Spleen (tissue), 11 donors: ENCODE data around the gene GPRC5D. TPM values are rescaled to one million over a fixed set of nuclear protein-coding genes. Genes with fewer than 3 reads are reported as not detected.

Source experiments
- DNase-seq: peaks from one replicate; pipeline ENCODE4 v3.0.0-alpha.2; 2020
- H3K27ac ChIP-seq, 8 donors: fragments of 200-600 bp; sonication (generic) in 7 of 8; 1 replicate in 4 of 8; 2 replicates in 4 of 8; pipeline versions ENCODE4 v1.5.0 to v1.8.0; 2016 to 2021; ENCODE audit warnings: inconsistent platforms in 4 of 8, mild to moderate bottlenecking in 4 of 8, moderate library complexity in 1 of 8
- H3K27me3 ChIP-seq, 7 donors: fragments of 200-600 bp; sonication (generic) in 6 of 7; replicated peaks in 1 of 7; 1 replicate in 4 of 7; 2 replicates in 3 of 7; pipeline versions ENCODE4 v1.5.0 to v1.8.0; 2016 to 2021; ENCODE audit warnings: inconsistent platforms in 3 of 7, mild to moderate bottlenecking in 1 of 7
- H3K36me3 ChIP-seq, 6 donors: fragments of 200-600 bp; sonication (generic) in 5 of 6; 1 replicate in 4 of 6; 2 replicates in 2 of 6; pipeline versions ENCODE4 v1.5.0 to v1.8.0; 2016 to 2021; ENCODE audit warnings: inconsistent platforms in 2 of 6
- H3K4me1 ChIP-seq, 6 donors: fragments of 200-600 bp; sonication (generic) in 5 of 6; 1 replicate in 3 of 6; 2 replicates in 3 of 6; pipeline versions ENCODE4 v1.5.0 to v1.8.0; 2016 to 2021; ENCODE audit warnings: inconsistent platforms in 3 of 6
- H3K4me3 ChIP-seq, 8 donors: fragments of 200-600 bp; sonication (generic) in 7 of 8; 1 replicate in 4 of 8; 2 replicates in 4 of 8; pipeline versions ENCODE4 v1.5.0 to v1.8.0; 2016 to 2021; ENCODE audit warnings: inconsistent platforms in 4 of 8, mild to moderate bottlenecking in 4 of 8, moderate library complexity in 2 of 8
- H3K9me3 ChIP-seq, 8 donors: fragments of 200-600 bp; sonication (generic) in 7 of 8; 1 replicate in 4 of 8; 2 replicates in 4 of 8; pipeline versions ENCODE4 v1.5.0 to v1.8.0; 2016 to 2021; ENCODE audit warnings: inconsistent platforms in 4 of 8
- CTCF ChIP-seq, 11 experiments: fragments of 200-600 bp in 7 of 11; fragments of 450-650 bp in 4 of 11; sonication (generic) in 4 of 11; IDR thresholded peaks in 8 of 11; conservative IDR thresholded peaks in 3 of 11; 1 replicate in 7 of 11; 2 replicates in 4 of 11; pipeline versions ENCODE4 v1.4.0 to v1.8.0; 2016 to 2021; ENCODE audit warnings: antibody characterized with exemption in 11 of 11, inconsistent platforms in 4 of 11, mild to moderate bottlenecking in 1 of 11
- POLR2A ChIP-seq, 3 donors: fragments of 450-650 bp; IDR thresholded peaks; one replicate each; pipeline ENCODE4 v1.5.1; 2017; ENCODE audit warnings: antibody characterized with exemption in 3 of 3, mild to moderate bottlenecking in 1 of 3
- POLR2AphosphoS5 ChIP-seq, 3 donors: sonication (generic); formaldehyde crosslinking; IDR thresholded peaks; one replicate each; pipeline ENCODE4 v1.5.1; 2017; ENCODE audit warnings: antibody characterized with exemption in 3 of 3
- WGBS, 5 donors: extraction: QIAGEN DNeasy Blood & Tissue Kit in 3 of 5; methylation state at CpG; one replicate each; pipeline versions ENCODE4 v1.1.5 to v1.1.7; 2013 to 2018; 5-methylcytosine and 5-hydroxymethylcytosine counted together
- intact Hi-C: fragments of 100-400 bp; cut with DNase I; formaldehyde crosslinking; loops from one replicate; pipeline ENCODE4 v1.15.0; 2023; ENCODE audit warnings: low total_unique reads
- polyA plus RNA-seq, 3 donors: library from polyadenylated mRNA; stranded (reverse); fragments of 200-250 nt; gene quantifications; one replicate each; pipeline ENCODE4 v1.2.1, GENCODE V29; 2013
- total RNA-seq, 7 donors: library from RNA; depleted of rRNA in 3 of 7; stranded (reverse); fragments of >200 nt in 3 of 7; fragmentation: NEBNext Ultra II Directional in 4 of 7; extraction: Animal tissue kit (Norgen Biotek cat#: 25700) in 4 of 7; gene quantifications; one replicate each; pipeline versions ENCODE4 v1.1.0 to v1.2.1, GENCODE V29; 2016 to 2021
- donor health status: healthy with polysubstance abuse.
- donor health status: DM: no; HTN: no; CAD: no; lungs with moderate emphysema.
- donor health status: DM: no; HTN: no; CAD: no.
- donor health status: Bipolar disorder and iron deficiency.
- donor health status: healthy.
- donor health status: DM: no; HTN: no; CAD: no.
- donor health status: DM: yes; HTN: yes; CAD: no.

The GPRC5D gene
- total and polyA plus RNA-seq, 10 donors = 0.23 to 1.4 (median 0.41) TPM; not detected in 5

GRCh38 chr12:12945591-12945990, 6.4 kb downstream of the GPRC5D start:
- Histone ChIP-seq H3K4me3 (no peak overlapping the region), H3K27ac (no peak overlapping the region), H3K36me3 (peaks cover 0 to 20% (median 0%) of the 10 kb centered on the region in 6 donors), H3K9me3 (no peaks in the 10 kb centered on the region), H3K27me3 (no peaks in the 10 kb centered on the region), H3K4me1 (no peaks in the 10 kb centered on the region)
- TF ChIP-seq CTCF (IDR thresholded peaks at IDR 0.05 in 8 of 11, conservative IDR thresholded peaks at IDR 0.05 in 3 of 11) = no peak
- no peak for TF ChIP-seq POLR2A (IDR thresholded peaks at IDR 0.05)
- TF ChIP-seq POLR2AphosphoS5 (IDR thresholded peaks at IDR 0.05) = no peak
- no peak for DNase-seq
- intact Hi-C loops = no loop called here

DNA sequence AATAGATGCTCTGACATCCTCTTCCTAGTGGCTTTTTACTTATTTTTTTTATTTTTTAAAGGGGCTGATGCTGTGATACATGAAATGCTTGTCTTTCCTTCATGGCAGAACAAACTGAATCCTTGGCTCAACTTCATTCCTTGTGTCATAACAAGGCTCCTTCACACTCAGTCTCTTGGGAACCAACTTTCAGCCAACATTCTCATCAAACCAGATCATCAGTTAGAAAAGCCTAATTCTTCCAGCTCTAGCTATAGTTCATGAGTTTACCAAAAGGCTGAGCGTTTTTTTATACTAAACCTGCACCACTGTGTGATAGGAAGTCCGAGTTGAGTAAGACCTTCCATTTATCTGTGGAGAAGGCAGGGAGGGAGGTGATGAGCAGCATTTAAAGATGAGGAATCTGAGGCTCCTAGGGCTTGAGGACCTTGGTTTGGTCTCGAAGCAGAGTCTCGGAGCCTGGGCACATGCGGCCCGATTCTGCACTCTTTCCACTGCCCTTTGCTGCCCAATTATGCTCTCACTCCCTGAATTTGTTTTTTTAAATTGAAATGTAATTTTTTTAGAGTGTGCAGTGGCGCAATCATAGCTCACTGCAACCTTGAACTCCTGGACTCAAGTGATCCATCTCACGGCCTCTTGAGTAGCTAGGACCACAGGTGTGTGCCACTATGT, 8.2 kb downstream of the GPRC5D start:
- intact Hi-C loops = no loop called here

GRCh38 chr12:12941450-12942350, 10.3 kb downstream of the GPRC5D start:
- DNase-seq = no peak
- H3K27ac ChIP-seq = no peak overlapping the region
- peaks cover 0 to 8% (median 0%) of the 10 kb centered on the region in 6 donors for H3K36me3 ChIP-seq
- H3K9me3 ChIP-seq = no peaks in the 10 kb centered on the region
- intact Hi-C loops = no loop called here
- H3K4me1 ChIP-seq = peaks cover 0 to 8% (median 0%) of the 10 kb centered on the region in 6 donors
- no peak overlapping the region for H3K4me3 ChIP-seq
- TF ChIP-seq POLR2A (IDR thresholded peaks at IDR 0.05) (no peak), POLR2AphosphoS5 (IDR thresholded peaks at IDR 0.05) (no peak), CTCF (IDR thresholded peaks at IDR 0.05 in 8 of 11, conservative IDR thresholded peaks at IDR 0.05 in 3 of 11) (no peak)
- H3K27me3 ChIP-seq = peaks cover 0 to 4% (median 0%) of the 10 kb centered on the region in 7 donors
- 91 to 96% (median 94%) methylated on average over 10 of the region's 10 CpGs for WGBS, 5 donors

More for the DNA sequence above, 8.2 kb downstream of the GPRC5D start:
- H3K9me3 ChIP-seq = no peaks in the 10 kb centered on the region
- H3K4me1 ChIP-seq = peaks cover 0 to 6% (median 0%) of the 10 kb centered on the region in 6 donors
- no peak overlapping the region for H3K4me3 ChIP-seq
- no peak overlapping the region for H3K27ac ChIP-seq
- DNase-seq = no peak
- TF ChIP-seq POLR2AphosphoS5 (IDR thresholded peaks at IDR 0.05) (no peak), CTCF (IDR thresholded peaks at IDR 0.05 in 8 of 11, conservative IDR thresholded peaks at IDR 0.05 in 3 of 11) (no peak)
- WGBS, 5 donors = 83 to 94% (median 92%) methylated on average over 8 of the region's 8 CpGs
- H3K27me3 ChIP-seq = no peaks in the 10 kb centered on the region
- peaks cover 0 to 2% (median 0%) of the 10 kb centered on the region in 6 donors for H3K36me3 ChIP-seq

GRCh38 chr12:12939888-12940287, 12.1 kb downstream of the GPRC5D start:
- Histone ChIP-seq H3K4me3 (no peak overlapping the region), H3K27me3 (peaks cover 0 to 6% (median 0%) of the 10 kb centered on the region in 7 donors), H3K9me3 (no peaks in the 10 kb centered on the region), H3K4me1 (peaks cover 0 to 8% (median 0%) of the 10 kb centered on the region in 6 donors), H3K36me3 (peaks cover 0 to 10% (median 0%) of the 10 kb centered on the region in 6 donors), H3K27ac (no peak overlapping the region)
- no peak for DNase-seq
- intact Hi-C loops = no loop called here
- TF ChIP-seq POLR2A (IDR thresholded peaks at IDR 0.05) = no peak
- TF ChIP-seq CTCF (IDR thresholded peaks at IDR 0.05 in 8 of 11, conservative IDR thresholded peaks at IDR 0.05 in 3 of 11) = no peak
- no peak for TF ChIP-seq POLR2AphosphoS5 (IDR thresholded peaks at IDR 0.05)
- WGBS, 5 donors = 59 to 79% (median 75%) methylated on average over 1 of the region's 1 CpG
